K562 (cell line): ENCODE results near the gene TFPT. TPM values are rescaled to one million over a fixed set of nuclear protein-coding genes. Genes with fewer than 3 reads are reported as not detected.

Source experiments
- BHLHE40 ChIP-seq: IDR thresholded peaks from 2 replicates; pipeline ENCODE4 v1.6.1; 2011; ENCODE audit warnings: low read length, improper control_type of control experiment
- CGGBP1 ChIP-seq: fragments of 250-450 bp; sonication (Bioruptor Pico); IDR thresholded peaks from 2 replicates; pipeline ENCODE4 v1.9.0; 2021; ENCODE audit warnings: mild to moderate bottlenecking
- COPS2 ChIP-seq: fragments of 450-650 bp; conservative IDR thresholded peaks from 2 replicates; pipeline ENCODE4 v1.6.1; 2016; ENCODE audit warnings: mild to moderate bottlenecking, moderate library complexity
- CREB1 ChIP-seq, 2 experiments: sonication (generic) in 1 of 2; formaldehyde crosslinking in 1 of 2; IDR thresholded peaks; 2 replicates each; pipeline versions ENCODE4 v1.6.1 to v1.8.0; 2012 to 2022; ENCODE audit warnings: inconsistent platforms in 1 of 2, mild to moderate bottlenecking in 1 of 2, missing genetic modification reagents in 1 of 2, moderate library complexity in 1 of 2
- DDX20 ChIP-seq: fragments of 450-650 bp; IDR thresholded peaks from 2 replicates; pipeline ENCODE4 v1.6.1; 2016; ENCODE audit warnings: missing genetic modification characterization, low read depth, mild to moderate bottlenecking, missing compliant biosample characterization, moderate library complexity
- FOXM1 ChIP-seq, 2 experiments: fragments of 450-650 bp in 1 of 2; sonication (generic) in 1 of 2; formaldehyde crosslinking in 1 of 2; IDR thresholded peaks; 2 replicates each; pipeline versions ENCODE4 v1.6.1 to v1.9.0; 2017 to 2022; ENCODE audit warnings: low read depth in 2 of 2, mild to moderate bottlenecking in 2 of 2, missing genetic modification reagents in 1 of 2, moderate library complexity in 1 of 2
- NFE2L1 ChIP-seq: fragments of 450-650 bp; IDR thresholded peaks from 2 replicates; pipeline ENCODE4 v1.6.1; 2016; ENCODE audit warnings: missing genetic modification characterization, low read depth, mild to moderate bottlenecking, missing compliant biosample characterization, moderate library complexity, borderline replicate concordance
- NRF1 ChIP-seq, 2 experiments: fragments of 450-650 bp; IDR thresholded peaks in 1 of 2; conservative IDR thresholded peaks in 1 of 2; 2 replicates each; pipeline ENCODE4 v1.6.1; 2014; ENCODE audit warnings: mild to moderate bottlenecking in 2 of 2
- PRMT5 ChIP-seq: sonication (generic); formaldehyde crosslinking; IDR thresholded peaks from 2 replicates; pipeline ENCODE4 v1.5.0; 2020; ENCODE audit warnings: missing genetic modification reagents
- RBFOX2 ChIP-seq: fragments of 200-400 bp; formaldehyde crosslinking; IDR thresholded peaks from 2 replicates; pipeline ENCODE4 v1.6.1; 2017; ENCODE audit warnings: low read depth, mild to moderate bottlenecking, low read length, moderate library complexity
- SIN3A ChIP-seq, 2 experiments: fragments of 150-350 bp in 1 of 2; IDR thresholded peaks; 2 replicates each; pipeline ENCODE4 v1.6.1; 2011 to 2016; ENCODE audit warnings: borderline replicate concordance in 2 of 2, low read depth in 2 of 2, low read length in 2 of 2, mild to moderate bottlenecking in 2 of 2, moderate library complexity in 2 of 2; ENCODE audit not compliant: control insufficient read depth in 1 of 2
- TAF9B ChIP-seq: fragments of 450-650 bp; IDR thresholded peaks from 2 replicates; pipeline ENCODE4 v1.6.1; 2018; ENCODE audit warnings: mild to moderate bottlenecking; ENCODE audit not compliant: partially characterized antibody
- TBL1XR1 ChIP-seq, 2 experiments: IDR thresholded peaks; 2 replicates each; pipeline ENCODE4 v1.6.1; 2012; ENCODE audit warnings: improper control_type of control experiment in 2 of 2, low read length in 2 of 2, mild to moderate bottlenecking in 1 of 2
- TFAM ChIP-seq: fragments of 250-450 bp; sonication (Bioruptor Pico); conservative IDR thresholded peaks from 2 replicates; pipeline ENCODE4 v1.5.0; 2021; ENCODE audit warnings: mild to moderate bottlenecking, moderate library complexity
- ZNF184 ChIP-seq: sonication (generic); formaldehyde crosslinking; IDR thresholded peaks from 2 replicates; pipeline ENCODE4 v1.5.0; 2020; ENCODE audit warnings: missing genetic modification reagents
- ZNF609 ChIP-seq: sonication (generic); formaldehyde crosslinking; IDR thresholded peaks from 2 replicates; pipeline ENCODE4 v1.8.1; 2023; ENCODE audit warnings: missing genetic modification reagents, mild to moderate bottlenecking, borderline replicate concordance
- ZNF668 ChIP-seq: fragments of 250-450 bp; sonication (Bioruptor Pico); IDR thresholded peaks from 2 replicates; pipeline ENCODE4 v1.8.0; 2022; ENCODE audit warnings: mild to moderate bottlenecking, inconsistent platforms
- ZNF764 ChIP-seq: fragments of 250-450 bp; sonication (Bioruptor Pico); IDR thresholded peaks from 2 replicates; pipeline ENCODE4 v1.4.0; 2020; ENCODE audit warnings: low read depth, mild to moderate bottlenecking, moderate library complexity
- ZZZ3 ChIP-seq: fragments of 450-650 bp; IDR thresholded peaks from 2 replicates; pipeline ENCODE4 v1.6.1; 2016; ENCODE audit warnings: antibody characterized with exemption, mild to moderate bottlenecking, moderate library complexity
- polyA plus RNA-seq, 8 experiments: library from polyadenylated mRNA; depleted of rRNA in 4 of 8; stranded (reverse) in 5 of 8; unstranded in 3 of 8; fragments of >200 nt; fragmentation: Nextera tagmentation in 2 of 8; fragmentation: Illumina TruSeq in 1 of 8; extraction: Ambion mirVana in 2 of 8; extraction: Trizol in 1 of 8; gene quantifications; 2 replicates each; pipeline versions ENCODE4 v1.2.1 to v1.2.3, GENCODE V29; 2011 to 2014; ENCODE audit warnings: inconsistent platforms in 1 of 8, missing spikeins in 1 of 8
- total RNA-seq, 7 experiments: library from RNA; depleted of rRNA in 6 of 7; stranded (reverse); fragments of >200 nt in 6 of 7; fragmentation: Illumina TruSeq in 2 of 7; extraction: Trizol in 2 of 7; gene quantifications; 2 replicates each; pipeline versions ENCODE4 v1.2.1 to v1.2.3, GENCODE V29; 2011 to 2021; ENCODE audit warnings: low replicate concordance in 1 of 7

TFPT gene
- total and polyA plus RNA-seq, 9 of the 15 experiments (the other 6 are each of a cell fraction or from before 2014, with no cell fraction given): 0.72 to 16.4 (median 9.2) TPM

- TF ChIP-seq ZNF609 (CRISPR knock-in tag): peak; percentile 38; the same call in 1 of the 2 replicates
- no peak for TF ChIP-seq TFAM (CRISPR knock-in tag)
- TF ChIP-seq ZZZ3: peak; percentile 92
- peak; percentile 98 for TF ChIP-seq CREB1 (IDR thresholded peaks at IDR 0.05)
- peak; percentile 100 for TF ChIP-seq CREB1 (CRISPR knock-in tag; IDR thresholded peaks at IDR 0.05)
- TF ChIP-seq ZNF668 (CRISPR knock-in tag): no peak
- TF ChIP-seq ZNF184 (CRISPR knock-in tag): no peak
- peak; percentile 95; a peak in 3 of 4 replicates for TF ChIP-seq SIN3A (IDR thresholded peaks at IDR 0.05; ENCODE audit: borderline replicate concordance in 2 of 2, control insufficient read depth in 1 of 2, low read depth in 2 of 2, low read length in 2 of 2)
- TF ChIP-seq NFE2L1 (tag): no peak
- no peak for TF ChIP-seq PRMT5 (CRISPR knock-in tag)
- TF ChIP-seq DDX20 (tag): no peak
- TF ChIP-seq BHLHE40: peak; percentile 49; the same call in 1 of the 2 replicates
- peak; percentile 85 for TF ChIP-seq TAF9B
- TF ChIP-seq COPS2: no peak
- peak in 1 of 2 experiments; percentile 90; a peak in 3 of 4 replicates for TF ChIP-seq TBL1XR1 (IDR thresholded peaks at IDR 0.05; ENCODE audit: low read length in 2 of 2)
- no peak for TF ChIP-seq ZNF764 (CRISPR knock-in tag)
- TF ChIP-seq FOXM1 (IDR thresholded peaks at IDR 0.05; ENCODE audit: low read depth): 0 out of 2 replicates have a peak, but pooled peaks have one; percentile 23
- TF ChIP-seq FOXM1 (CRISPR knock-in tag; IDR thresholded peaks at IDR 0.05; ENCODE audit: low read depth): no peak
- peak; percentile 37 to 59; a peak in 3 of 4 replicates for TF ChIP-seq NRF1 (conservative IDR thresholded peaks at IDR 0.05 in 1 of 2, IDR thresholded peaks at IDR 0.05 in 1 of 2)
- no peak for TF ChIP-seq CGGBP1 (CRISPR knock-in tag)
- TF ChIP-seq RBFOX2: peak; percentile 84
Measured at GRCh38 chr19:54115109-54116063, at the start of gene TFPT, which contains the start of gene PRPF31 (continued).
